ENCODE data around the gene KLK12.
"Not testable (repeated sequence)": the region's sequence is repeated elsewhere in the genome, so short reads cannot be mapped to it uniquely, and the experiment has no call there.

KLK12 gene

DNA sequence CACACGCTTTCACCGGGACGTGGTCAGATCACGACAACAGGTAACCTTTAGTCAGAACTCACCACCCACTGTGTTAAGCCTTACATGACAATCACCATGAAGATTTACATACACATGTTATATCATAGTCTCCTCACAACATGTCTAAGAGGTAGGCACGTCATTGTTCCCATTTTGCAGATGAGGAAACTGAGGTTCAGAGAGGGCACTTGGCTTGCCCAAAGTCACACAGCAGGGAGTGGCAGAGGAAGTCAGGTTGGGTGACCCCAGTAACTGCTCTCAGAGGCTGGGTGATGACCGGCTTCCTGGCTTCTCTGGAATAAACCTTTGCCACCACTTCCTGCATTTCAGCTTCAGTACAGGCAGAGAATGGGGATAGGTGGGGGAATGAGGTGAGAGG is 20.6 kb downstream of the KLK12 start:
- no peak for DNase-seq

DNA sequence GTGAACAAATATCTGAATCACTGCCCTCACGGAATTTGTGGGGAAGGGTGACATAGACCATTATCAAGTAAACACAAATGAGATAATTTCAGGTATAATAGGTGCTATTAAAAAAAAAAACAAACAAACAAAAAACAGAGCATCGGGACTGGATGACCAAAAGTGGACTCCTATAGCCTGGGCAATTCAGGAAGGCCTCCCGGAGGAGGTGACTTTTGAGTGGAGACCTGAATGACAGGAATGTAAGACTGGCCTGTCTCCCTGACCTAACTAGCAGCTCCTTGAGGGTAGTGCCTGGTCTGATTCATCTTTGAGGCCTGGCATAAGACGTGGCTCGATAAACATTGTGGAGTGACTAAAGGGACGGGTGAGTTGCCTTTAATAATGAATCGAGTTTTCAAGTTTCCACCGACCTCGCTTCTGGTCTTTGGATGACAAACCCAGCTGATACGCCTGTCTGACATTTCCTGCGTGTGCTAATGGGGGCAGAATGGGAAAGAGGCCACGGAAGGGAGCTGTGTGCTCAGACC is 22.1 kb downstream of the KLK12 start:
- DNase-seq, result no peak

DNA sequence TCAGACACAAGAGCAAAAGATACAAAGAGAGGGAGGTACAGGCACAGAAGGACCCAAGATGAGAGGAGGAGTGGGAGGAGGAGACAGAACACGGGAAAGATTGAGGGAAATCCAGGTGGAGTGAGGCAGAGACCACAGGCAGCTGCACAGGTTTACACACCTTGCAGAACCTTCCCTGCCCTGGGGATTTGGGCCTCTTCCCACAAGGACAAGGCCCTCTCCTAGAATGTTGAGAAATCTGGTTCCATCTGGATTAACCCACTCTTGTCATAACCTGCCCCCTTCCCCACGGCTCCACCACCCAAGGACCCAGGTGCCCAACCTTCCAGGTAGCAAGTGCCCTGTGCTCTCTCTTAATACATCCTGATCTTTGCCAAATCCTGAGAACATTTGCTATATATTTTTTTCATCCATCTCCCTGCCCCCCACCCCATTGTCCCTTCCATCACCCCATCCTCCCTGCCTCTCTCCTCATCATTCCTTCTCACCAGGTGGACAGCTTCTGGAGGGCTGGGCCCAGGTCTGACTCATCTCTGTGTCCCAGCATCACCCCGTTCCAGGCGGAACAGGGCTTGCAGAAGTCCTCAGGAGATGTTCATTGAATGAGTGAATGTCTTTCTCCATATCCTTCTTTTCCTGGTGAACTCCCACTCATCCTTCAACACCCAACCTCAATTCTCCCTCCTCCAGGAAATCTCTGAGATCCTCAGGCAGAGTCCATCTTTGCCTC is 24.6 kb downstream of the KLK12 start:
- no peak for DNase-seq

DNA sequence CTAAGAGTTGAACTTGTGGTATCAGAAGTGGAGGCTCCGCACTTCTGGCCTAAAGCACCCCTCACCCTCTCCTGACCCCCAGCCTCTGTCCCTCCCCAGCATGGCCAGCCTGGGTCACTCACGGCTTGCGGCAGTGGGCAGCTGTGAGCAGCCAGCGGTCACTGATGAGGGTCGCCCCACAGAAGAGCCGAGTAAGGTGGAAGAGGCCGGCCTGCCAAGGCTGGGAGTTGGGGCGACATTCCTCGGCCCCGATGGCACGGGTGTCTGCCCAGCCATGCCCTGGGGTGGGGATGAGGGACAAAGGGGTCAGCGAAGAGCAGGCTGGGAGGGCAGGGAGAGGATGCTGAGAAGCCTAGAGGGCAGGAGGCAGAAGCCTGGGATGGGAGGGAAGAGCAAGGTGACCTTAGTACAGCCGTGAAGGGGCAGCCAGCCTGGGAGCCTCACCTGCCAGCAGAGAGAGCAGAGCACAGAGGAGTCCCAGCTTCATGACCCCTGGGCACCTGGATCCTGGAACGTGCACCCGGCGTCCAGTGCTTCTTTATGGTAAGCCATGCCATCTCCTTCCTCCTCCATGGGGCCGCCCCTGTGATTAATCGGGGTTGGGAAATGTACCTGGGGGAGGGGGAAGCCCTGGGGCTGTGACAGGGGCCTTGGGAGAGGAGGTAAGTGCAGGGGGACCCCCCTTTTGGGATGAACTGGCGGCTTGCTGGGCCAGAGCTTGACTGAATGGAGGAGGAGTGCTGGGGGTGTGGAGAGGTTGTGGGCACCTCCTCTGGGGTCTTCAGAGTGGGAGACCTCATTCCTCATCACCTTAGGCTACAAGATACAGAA is 25.5 kb downstream of the KLK12 start:
- no peak for DNase-seq

DNA sequence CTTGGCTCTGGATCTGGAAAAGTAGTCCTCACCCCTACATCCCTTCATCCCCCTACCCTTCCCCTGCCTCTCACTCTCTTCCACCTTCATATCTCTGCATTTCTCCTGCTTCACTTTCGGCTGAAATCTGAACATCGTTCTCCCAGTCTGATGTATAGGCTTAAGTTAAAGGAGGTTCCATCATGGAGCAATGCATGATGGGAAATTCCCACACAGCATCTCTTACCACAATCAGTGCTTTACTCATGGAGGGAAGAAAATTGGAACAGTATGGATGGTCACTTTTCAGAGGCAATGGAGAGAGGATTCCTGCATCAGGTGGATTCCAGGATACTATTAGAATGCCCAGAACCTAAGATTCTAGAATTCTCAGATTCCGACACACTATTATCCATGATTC is 27.3 kb downstream of the KLK12 start:
- DNase-seq, result no peak

DNA sequence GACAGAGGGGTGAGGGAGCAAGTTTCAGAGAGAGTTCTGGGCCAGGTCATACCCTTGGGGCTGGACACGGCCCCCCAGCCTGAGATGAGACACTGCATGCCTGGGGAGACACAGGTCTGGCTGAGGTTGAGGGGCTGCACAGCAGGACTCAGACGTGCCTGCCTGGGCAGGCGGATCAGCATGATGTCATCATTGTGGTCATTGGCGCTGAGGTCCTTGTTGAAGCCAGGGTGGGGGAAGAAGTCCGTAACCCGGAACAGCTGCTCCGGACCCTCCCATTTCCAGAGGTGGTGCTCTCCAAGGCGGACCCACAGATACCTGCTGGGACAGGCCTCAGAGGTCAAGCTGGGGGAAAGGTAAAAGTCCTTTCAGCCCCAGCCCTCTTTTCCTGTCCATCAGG is 28.4 kb downstream of the KLK12 start:
- DNase-seq, result no peak

DNA sequence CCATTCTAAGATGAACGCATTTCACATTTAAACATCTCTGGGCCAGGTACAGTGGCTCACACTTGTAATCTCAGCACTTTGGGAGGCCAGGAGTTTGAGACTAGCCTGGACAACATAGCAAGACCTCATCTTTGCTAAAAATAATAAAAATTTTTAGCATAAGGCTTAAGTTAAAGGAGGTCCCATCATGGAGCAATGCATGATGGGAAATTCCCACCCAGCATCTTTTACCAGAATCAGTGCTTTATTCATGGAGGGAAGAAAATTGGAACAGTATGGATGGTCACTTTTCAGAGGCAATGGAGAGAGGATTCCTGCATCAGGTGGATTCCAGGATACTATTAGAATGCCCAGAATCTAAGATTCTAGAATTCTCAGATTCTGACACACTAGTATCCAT is 29.6 kb downstream of the KLK12 start:
- no peak for DNase-seq

DNA sequence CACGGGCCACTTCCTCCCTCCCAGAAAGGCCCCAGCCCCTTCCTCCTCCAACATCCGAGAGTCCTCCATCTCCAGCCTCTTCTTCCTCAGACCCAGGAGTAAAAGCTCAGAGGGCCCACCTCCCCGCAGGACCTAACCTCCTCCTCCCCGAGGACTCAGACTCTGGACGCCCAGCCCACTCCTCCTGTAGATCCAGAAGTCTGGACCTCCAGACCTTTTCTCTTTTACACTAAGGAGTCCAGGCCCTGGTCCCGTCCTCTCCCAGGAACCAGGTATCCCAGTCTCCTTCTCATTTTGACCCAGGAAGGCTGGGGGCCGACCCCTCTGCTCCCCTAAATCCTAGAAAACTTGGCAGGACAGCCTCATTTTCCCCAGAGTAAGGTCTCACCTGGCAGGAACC is 31.5 kb downstream of the KLK12 start:
- DNase-seq, result no peak

DNA sequence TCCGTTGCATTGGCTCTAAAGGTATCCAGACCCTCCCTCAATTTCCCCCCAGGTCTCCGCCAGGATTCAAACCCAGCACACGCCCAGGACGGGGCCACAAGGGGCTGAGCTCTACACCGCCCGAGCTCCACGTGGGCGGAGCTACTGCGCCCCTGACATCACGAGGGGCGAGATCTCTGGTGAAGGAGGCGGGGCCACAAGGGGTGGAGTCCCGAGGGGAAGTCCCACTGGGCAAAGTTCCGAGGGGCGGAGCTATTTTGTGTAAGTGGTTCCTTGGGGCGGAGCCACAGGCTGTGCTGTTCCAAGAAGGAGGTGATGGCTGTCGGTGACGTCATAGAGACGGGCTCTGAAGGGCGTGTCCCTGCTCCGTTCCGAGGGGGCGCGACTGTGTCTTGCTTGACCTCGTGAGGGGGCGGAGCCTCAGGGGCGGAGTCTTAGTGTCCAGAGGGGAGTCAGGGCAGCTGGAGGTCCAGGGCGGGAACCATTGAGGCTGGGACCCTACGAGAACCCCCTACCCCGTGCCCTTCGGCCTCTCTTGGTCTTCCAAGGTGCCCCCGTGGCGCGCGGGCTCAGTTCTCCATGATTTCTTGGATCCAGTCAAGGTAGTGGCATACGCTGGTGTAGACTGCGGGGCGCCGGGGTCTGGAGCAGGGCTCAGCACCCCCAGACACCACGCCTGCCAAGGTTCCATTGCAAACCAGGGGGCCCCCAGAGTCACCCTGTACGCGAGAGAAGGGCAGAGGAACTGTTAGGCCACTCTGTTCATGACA is 32.1 kb downstream of the KLK12 start:
- DNase-seq, result peak; percentile 2 to 59

DNA sequence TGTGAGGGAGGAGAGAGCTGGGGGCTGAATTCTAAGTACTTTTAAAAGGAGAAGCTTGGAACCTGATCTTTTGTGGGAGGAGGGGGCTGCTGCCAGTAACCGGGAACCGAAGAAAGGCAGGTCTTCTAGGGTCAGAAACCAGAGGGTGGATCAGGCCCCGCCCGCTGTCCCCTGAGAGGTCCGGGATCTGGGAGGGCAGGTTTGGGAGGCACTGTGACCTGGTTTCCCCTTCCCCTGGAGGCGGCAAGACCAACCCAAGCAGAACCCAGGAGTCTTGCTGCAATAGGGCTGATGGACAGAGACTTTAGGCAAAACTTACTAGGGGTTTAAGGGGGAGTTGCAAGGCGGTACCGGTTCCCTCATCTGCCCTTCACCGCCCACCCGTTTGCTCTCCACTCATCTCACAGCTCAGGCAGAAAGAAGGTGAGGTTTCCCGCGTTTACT is 32.7 kb downstream of the KLK12 start:
- DNase-seq, result no peak

DNA sequence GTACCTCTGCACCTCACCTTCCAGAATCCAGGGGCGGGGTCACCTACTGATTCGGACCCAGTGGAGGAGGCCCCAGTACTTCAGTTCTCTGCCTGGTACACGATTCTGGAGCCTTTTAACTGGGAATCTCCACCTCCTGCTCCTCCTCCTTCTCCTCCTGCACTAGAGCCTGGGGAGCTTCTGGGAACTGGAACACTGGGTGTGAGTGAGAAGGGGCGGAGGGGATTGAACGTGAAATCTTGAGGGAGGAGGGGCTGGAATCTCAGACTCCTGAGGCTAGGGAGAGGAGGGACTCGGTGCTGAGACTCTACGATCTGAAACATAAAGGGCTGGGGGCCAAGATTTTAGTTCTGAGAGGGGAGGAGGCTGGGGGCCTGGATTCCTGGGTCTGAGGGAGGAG is 33.3 kb downstream of the KLK12 start, which contains the start of gene KLK8:
KLK8 (minus strand) TSS at position 90 of the 400 bp plus-strand sequence. CDS start 437 bp downstream, outside the sequence.
- no peak for DNase-seq

DNA sequence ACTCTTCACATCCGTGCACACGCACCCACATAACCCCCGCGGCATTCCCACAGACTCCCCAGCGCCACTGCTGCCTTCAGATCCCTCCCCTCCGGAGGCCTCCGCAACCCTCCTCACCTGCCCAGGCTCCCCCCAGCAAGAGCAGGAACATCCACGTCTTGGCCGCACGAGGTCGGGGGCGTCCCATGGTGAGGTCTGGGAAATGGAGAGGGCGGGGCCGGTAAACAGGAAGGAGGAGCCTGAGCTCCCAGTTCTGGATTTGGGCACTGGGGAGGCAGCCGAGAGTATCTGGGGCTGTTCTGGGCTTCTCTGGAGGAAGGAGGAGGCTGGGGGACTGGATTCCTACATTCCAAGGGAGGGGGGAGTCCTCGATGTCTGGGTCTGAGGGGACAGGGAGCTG is 33.8 kb downstream of the KLK12 start:
- no peak for DNase-seq

DNA sequence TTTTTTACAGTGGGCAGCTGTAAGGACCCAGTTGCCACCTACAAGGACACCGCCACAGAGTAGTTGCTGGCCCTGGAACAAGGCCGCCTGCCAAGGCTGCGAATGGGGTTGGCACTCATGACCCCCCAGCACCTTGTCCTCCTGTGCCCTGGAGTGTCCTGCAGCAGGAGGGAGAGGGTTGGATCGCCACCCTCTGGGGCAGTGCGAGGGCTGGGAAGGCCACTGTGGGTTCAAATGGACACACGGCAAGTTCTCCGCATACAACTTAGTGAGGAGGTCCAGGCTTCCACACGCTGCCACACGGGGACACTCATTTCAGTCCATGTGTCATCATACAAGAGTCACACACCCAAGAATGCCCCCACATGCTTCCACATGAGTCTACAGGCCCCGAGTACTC is 34.4 kb downstream of the KLK12 start:
- no peak for DNase-seq

DNA sequence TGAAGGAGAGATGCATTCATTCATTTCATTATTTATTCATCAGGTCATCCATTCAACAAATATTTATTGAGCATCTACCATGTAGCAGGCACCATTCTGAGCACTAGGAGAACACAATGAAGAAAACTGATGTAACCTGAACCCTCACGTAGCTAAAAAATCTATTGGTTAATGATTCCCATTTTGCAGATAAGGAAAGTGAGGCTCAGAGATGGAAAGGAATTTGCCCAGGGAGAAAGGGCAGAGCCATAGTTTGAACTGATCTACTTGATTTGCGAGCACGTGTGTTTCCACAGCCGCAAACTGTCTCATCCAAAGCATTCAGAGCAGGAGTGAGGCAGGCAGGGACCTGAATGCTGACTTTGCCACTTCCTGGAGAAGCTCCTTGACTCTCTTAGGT is 36.1 kb downstream of the KLK12 start:
- no peak for DNase-seq

DNA sequence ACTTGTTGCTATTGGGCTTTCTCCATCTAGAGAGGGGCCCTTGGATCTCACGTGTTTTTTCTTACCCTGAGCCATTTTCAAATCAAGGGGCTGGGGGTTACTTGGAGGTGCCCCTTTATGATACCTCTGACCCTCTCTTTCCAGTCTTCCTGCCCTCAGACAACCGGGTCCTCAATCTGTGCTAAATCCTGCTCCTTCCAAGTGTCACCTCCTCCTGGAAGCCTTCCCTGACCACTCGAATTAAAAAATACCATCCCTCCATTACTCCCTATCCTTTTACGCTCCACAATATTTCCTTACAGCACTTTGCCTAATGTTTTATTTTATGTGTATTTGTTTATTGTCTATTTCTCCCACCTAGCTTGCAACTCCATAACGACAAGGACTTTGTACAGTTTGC is 36.7 kb downstream of the KLK12 start:
- no peak for DNase-seq

DNA sequence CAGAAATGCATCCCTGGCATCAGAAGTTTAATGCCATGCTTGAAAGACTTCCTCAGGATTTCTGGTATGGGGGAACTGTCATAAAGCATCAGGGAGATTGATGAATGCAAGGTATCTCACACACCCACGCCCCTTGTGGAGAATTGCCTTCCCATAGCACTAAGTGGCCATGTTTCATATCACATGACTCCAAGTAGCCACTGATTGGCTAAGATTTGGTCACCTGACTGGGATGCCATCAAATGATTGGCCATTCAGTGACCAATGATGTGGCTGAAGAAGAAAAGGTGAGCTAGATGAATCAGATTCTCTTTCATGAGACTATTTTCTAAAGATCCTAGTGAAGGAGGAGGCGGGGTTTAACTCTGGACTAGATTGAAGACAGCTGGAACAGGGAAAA is 40.7 kb downstream of the KLK12 start:
- peak in 1 of 2 experiments; percentile 6 for DNase-seq

DNA sequence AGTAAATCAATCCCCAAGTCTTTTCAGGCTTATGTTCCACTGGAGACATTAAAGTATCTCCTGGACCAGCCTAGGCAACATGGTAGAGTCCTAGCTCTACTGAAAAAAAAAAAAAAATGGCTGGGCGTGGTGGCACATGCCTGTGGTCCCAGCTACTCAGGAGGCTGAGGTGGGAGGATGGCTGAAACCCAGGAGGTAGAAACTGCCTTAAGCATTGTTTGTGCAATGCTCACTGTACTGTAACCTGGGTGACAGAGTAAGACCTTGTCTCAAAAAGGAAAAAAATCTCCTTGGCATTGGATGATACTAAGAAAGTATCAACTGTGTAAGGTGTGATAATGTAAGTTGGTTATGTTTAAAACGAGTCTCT is 42.2 kb downstream of the KLK12 start:
- DNase-seq, result no peak

DNA sequence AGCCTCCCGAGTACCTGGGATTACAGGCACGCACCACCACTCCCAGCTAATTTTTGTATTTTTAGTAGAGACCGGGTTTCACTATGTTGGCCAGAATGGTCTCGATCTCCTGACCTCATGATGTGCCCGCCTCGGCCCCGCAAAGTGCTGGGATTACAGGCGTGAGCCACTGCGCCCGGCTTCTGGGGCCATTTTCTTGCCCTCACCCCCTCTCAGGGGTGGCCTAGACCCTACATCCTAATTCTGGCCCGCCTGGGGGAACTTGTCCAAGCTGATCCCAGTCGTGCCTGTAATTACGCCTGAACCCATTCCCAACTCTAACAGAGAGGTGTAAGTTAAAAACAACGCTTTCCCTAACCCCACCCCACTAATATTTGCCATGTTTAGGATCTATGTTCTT is 50.4 kb downstream of the KLK12 start:
- DNase-seq, result not testable (repeated sequence)

DNA sequence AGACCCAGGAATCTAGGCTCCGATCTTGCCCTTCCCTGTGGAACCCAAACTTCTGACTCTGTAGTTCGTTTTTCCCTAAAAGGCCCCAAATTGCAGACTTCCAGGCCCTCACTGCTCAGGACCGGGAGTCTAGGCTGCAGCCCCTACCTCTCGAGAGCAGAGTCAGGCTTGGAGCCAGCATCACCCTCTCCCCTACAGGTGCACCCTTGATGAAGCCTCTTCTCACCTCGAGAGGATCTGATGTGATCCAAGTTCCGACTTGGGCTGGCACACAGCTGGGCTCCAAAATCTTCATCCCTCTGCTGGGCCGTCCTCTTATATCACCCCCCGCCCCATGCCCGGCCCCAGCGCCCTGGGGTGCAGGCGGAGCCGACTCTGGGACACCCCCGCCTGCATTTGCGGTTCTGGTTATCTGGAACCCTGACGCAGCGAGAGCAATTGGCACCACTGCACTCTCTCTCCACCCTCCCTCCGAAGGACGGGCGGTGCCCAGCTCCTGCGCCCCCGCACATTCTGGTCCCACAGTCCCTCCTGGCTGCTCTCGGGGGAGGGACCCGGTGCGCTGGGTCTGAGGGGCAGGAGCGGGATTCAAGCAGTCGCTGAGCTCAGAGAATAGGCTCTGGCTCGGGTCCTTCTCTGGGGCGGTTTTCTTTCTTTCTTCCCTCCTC is 51.0 kb downstream of the KLK12 start, which contains the start of gene KLK7:
KLK7 (minus strand) TSS at position 293 of the 668 bp plus-strand sequence. CDS start 1,518 bp downstream, outside the sequence.
- no peak for DNase-seq

DNA sequence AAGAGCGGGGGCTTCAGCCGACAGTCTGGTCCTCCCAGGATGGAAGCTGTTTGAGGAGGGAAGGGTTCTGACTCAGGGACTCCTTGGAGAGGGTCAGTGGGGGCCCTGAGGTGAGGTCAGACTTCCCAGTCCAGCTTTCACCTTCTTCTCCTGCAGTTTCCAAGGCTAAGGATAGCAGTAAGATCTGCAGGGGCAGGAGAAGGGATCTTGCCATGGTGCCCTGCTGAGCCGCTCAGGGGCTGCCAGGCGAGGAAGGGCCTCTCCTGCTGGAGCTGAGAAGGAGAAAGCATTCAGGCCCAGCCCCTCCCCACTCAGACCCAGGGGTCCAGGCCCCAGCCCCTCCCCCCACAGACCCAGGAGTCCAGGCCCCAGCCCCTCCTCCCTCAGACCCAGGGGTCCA is 52.6 kb downstream of the KLK12 start:
- DNase-seq, result no peak

DNA sequence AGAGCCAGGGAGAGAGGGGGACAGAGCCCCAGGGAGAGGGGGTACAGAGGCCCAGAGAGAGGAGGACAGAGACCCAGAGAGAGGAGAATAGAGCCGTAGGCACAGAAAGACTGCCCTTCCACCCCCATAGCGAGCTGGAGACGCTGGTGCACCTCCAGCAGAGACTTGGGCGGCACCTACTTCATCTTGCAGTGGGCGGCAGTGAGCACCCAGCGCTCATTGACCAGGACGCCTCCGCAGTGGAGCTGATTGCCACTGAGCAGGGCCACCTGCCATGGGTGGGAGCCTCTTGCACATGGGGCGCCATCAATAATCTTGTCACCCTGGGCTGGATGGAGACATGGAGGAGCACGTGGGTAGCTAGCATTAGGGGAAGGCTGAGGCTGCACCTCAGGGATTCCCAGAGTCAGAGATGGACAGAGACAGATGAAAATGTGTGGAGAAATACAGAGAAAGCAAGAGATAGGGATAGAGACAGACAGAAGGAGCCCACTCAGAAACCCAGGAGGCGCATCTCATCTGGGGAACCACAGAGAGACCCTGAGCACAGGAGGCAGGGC is 53.1 kb downstream of the KLK12 start:
- no peak for DNase-seq

DNA sequence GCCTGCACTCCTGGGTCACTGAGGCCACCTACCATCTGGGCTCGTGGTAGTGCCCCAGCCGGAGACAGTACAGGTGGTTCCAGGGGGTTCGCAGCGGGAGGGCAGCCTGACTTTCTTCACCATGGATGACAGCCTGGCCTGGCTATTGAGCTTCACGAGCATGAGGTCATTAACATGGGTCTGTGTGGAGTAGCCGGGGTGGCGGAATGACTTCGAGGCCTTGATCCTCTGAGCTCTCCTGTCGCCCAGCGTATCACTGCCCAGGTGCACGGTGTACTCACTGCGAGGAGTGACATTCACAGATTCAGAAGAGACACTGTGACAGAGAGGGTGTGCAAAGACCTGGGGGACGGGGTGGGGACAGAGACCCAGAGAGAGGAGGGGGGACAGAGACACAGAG is 54.6 kb downstream of the KLK12 start:
- DNase-seq, result no peak

All from NCI-H446 (cell line).